PFSK-1 (cell line): ENCODE data around the gene IKZF5. TPM values are rescaled to one million over a fixed set of nuclear protein-coding genes. Genes with fewer than 3 reads are reported as not detected.
A peak's percentile ranks its signal among the peaks of the same experiment; 100 is the strongest.

Experiments
- FOXP2 ChIP-seq: optimal IDR thresholded peaks from 2 replicates; pipeline ENCODE3; 2011; ENCODE audit warnings: borderline replicate concordance, control low read depth, inconsistent platforms; ENCODE audit not compliant: insufficient read depth; ENCODE audit errors: extremely low read length, extremely low read depth
- POLR2AphosphoS5 ChIP-seq: IDR thresholded peaks from 2 replicates; pipeline ENCODE4 v1.6.1; 2012; ENCODE audit warnings: low read depth, mild to moderate bottlenecking, control low read depth, low read length, moderate library complexity
- SIN3A ChIP-seq: IDR thresholded peaks from 2 replicates; pipeline ENCODE4 v1.6.1; 2012; ENCODE audit warnings: mild to moderate bottlenecking, low read length, moderate library complexity, borderline replicate concordance; ENCODE audit not compliant: insufficient read depth
- TAF1 ChIP-seq: IDR thresholded peaks from 2 replicates; pipeline ENCODE4 v1.6.1; 2012; ENCODE audit warnings: low read length, control low read depth, borderline replicate concordance; ENCODE audit not compliant: insufficient read depth
- polyA plus RNA-seq: library from polyadenylated mRNA; unstranded; fragments of >200 nt; gene quantifications from one replicate; pipeline ENCODE4 v1.2.1, GENCODE V29; 2012; ENCODE audit warnings: low read depth, missing spikeins; ENCODE audit not compliant: insufficient read length
- TF ChIP-seq, protein P1 (sequence below), 2 experiments: IDR thresholded peaks; 2 replicates each; pipeline versions ENCODE4 v1.6.1 to v1.8.0; 2011 to 2012; ENCODE audit warnings: low read depth in 2 of 2, low read length in 2 of 2, control low read depth in 1 of 2, inconsistent platforms in 1 of 2, mild to moderate bottlenecking in 1 of 2, moderate library complexity in 1 of 2; ENCODE audit not compliant: insufficient read depth in 1 of 2

IKZF5 gene, protein sequence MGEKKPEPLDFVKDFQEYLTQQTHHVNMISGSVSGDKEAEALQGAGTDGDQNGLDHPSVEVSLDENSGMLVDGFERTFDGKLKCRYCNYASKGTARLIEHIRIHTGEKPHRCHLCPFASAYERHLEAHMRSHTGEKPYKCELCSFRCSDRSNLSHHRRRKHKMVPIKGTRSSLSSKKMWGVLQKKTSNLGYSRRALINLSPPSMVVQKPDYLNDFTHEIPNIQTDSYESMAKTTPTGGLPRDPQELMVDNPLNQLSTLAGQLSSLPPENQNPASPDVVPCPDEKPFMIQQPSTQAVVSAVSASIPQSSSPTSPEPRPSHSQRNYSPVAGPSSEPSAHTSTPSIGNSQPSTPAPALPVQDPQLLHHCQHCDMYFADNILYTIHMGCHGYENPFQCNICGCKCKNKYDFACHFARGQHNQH
- 2.5 TPM for polyA plus RNA-seq

DNA sequence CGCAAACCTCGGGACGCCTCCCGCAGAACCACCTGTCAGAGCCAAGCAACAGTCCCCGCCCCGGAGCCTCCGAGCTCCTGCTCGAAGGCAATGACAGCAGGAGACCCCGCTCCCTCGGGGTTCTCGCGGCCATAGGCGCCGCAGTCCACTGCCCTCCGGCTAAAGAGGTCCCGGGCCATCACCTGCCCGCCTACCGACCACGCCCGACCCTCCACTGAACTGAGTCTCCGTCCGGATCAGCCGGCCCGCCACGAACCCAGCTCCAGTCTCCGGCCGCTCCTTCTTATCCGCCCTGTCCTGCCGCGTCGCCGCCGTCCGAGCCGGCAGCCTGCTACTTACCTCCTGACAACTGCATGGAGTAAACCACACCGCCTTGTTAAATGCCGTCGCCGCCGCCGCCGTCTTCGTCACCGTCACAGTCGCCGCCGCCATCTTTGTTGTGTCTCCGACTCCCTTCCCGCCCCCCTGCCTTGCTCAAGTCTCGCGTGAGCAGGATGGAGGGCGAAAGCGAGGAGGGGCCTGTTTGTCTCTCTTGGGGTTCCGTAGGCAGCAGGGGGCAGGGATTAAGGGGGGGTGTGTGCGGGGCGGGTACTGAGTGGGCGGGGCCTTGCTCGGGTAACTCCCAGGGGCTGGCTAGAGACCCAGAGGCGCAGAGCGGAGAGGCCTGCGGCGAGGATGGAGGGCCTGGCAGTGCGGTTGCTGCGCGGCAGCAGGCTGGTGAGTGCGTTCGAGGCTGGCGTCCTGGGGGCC is at the start of gene IKZF5, which contains the start of gene ACADSB:
TSS of gene IKZF5 (minus strand) at position 441 of the 750 bp plus-strand sequence. CDS start 10,170 bp downstream, outside the sequence.
TSS of gene ACADSB (plus strand) at position 652 of the 750 bp plus-strand sequence. CDS start at position 676, 24 bp downstream.
- TF ChIP-seq SIN3A = 0 out of 2 replicates have a peak, but pooled peaks have one; percentile 64
- TF ChIP-seq, protein P1, sequence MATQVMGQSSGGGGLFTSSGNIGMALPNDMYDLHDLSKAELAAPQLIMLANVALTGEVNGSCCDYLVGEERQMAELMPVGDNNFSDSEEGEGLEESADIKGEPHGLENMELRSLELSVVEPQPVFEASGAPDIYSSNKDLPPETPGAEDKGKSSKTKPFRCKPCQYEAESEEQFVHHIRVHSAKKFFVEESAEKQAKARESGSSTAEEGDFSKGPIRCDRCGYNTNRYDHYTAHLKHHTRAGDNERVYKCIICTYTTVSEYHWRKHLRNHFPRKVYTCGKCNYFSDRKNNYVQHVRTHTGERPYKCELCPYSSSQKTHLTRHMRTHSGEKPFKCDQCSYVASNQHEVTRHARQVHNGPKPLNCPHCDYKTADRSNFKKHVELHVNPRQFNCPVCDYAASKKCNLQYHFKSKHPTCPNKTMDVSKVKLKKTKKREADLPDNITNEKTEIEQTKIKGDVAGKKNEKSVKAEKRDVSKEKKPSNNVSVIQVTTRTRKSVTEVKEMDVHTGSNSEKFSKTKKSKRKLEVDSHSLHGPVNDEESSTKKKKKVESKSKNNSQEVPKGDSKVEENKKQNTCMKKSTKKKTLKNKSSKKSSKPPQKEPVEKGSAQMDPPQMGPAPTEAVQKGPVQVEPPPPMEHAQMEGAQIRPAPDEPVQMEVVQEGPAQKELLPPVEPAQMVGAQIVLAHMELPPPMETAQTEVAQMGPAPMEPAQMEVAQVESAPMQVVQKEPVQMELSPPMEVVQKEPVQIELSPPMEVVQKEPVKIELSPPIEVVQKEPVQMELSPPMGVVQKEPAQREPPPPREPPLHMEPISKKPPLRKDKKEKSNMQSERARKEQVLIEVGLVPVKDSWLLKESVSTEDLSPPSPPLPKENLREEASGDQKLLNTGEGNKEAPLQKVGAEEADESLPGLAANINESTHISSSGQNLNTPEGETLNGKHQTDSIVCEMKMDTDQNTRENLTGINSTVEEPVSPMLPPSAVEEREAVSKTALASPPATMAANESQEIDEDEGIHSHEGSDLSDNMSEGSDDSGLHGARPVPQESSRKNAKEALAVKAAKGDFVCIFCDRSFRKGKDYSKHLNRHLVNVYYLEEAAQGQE (IDR thresholded peaks at IDR 0.05; ENCODE audit: insufficient read depth in 1 of 2, low read depth in 2 of 2, low read length in 2 of 2) = no peak
- TF ChIP-seq FOXP2 = peak; percentile 84
- peak; percentile 64; the same call in 1 of the 2 replicates for TF ChIP-seq POLR2AphosphoS5
- peak; percentile 76; the same call in 1 of the 2 replicates for TF ChIP-seq TAF1

DNA sequence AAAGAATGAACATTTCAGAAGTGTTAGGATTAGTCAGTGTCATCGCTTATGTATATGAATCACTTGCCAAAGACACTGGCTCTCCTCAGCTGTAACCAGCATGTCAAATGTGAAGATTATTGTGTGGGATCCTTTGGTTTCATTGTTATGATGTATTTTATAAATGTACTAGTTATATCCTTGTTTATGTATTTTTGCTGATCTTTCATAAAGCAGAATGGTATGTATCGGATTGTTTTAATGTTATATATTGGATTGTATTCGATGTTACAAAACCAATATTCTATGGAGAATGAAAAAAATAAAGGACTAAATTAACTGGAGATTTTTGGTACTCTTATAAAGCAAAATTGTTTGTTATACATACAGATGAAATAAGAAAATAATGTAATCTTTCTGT is 49.4 kb upstream of the IKZF5 start:
- no peak for TF ChIP-seq POLR2AphosphoS5
- TF ChIP-seq SIN3A = no peak
- TF ChIP-seq TAF1 = no peak
- no peak for TF ChIP-seq FOXP2
- TF ChIP-seq, protein P1 (IDR thresholded peaks at IDR 0.05; ENCODE audit: insufficient read depth in 1 of 2, low read depth in 2 of 2, low read length in 2 of 2) = no peak

DNA sequence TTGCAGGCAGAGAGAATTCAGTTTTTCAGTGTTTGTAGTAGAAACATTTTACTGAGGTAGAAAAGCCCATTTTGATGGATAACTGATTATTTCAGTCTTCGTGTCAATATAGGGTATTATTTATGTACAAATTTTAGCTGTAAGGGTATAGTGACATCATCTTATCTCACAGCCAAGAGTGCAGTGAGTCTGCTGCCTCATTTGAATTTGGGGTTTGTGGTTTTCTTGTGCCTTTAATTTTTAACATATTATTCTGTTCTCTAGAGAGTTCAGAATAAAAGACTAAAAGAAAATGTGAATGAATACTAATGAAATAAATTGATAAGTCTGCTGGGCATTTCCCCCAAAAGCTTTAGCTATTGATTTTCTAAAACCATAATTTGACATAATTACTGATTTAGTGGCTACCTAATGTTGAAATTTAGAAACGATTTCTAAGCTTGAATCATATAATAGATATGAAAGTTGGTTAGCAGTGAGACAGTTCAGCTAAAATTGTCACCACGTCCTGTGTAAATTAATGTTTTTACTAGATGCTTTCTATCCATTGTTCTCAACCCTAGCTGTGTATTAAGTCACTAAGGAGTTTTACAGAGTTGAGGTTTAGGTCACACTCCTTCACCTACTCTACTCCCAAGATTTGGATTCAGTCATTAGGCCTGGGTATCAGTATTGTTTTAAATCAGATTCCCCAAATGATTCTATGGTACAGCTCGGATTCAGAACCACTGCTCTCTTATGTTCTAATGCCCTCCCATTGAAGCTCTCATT is 37.6 kb upstream of the IKZF5 start:
- TF ChIP-seq POLR2AphosphoS5 = no peak
- TF ChIP-seq, protein P1 (IDR thresholded peaks at IDR 0.05; ENCODE audit: insufficient read depth in 1 of 2, low read depth in 2 of 2, low read length in 2 of 2) = no peak
- no peak for TF ChIP-seq FOXP2
- no peak for TF ChIP-seq SIN3A
- no peak for TF ChIP-seq TAF1

DNA sequence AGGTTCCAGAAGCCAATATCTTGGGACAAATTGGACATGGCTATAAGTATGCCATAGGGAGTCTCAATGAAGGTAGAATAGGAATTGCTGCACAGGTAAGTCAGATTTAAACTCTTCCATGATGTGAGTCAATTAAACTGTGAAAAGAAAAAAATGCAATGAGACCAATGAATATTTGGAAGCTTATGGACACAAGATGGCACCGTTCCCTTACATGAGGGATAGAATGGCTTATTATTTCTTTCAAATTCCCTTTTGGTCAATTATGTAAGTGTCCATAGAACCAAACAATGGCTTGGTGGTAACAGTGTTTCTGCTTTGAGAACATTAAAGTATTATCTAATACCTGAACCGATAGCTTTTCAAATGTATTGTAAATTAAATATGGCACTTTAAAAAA is 35.8 kb upstream of the IKZF5 start:
- TF ChIP-seq SIN3A = no peak
- TF ChIP-seq POLR2AphosphoS5 = no peak
- TF ChIP-seq FOXP2 = no peak
- no peak for TF ChIP-seq TAF1
- TF ChIP-seq, protein P1 (IDR thresholded peaks at IDR 0.05; ENCODE audit: insufficient read depth in 1 of 2, low read depth in 2 of 2, low read length in 2 of 2) = no peak
